ENCODE results near the gene FBLN5.
"Not testable (repeated sequence)": the region's sequence is repeated elsewhere in the genome, so short reads cannot be mapped to it uniquely, and the experiment has no call there.

The FBLN5 gene

DNA sequence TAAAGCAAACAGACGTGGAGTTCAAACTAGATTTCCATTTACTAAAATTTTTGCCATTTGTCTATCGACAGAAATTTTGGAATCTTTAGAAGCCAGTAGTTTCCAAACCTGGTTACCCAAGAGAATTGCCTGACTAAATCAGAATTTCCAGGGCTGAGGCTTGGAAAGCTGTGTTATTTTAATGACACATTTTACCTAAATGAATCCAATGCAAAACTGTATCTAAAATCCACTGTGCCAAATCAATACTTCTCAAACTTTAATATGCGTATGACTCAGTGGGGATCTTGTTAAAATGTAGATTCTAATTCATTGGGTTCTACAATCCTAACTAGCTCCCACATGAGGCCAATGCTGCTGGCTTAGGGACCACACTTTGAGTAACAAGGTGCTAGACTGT lies 45.2 kb downstream of the FBLN5 start:
- no peak for DNase-seq (ENCODE audit: low read depth)
- TF ChIP-seq MYC (IDR thresholded peaks at IDR 0.05; ENCODE audit: low read depth, low read length) (no peak), MAX (IDR thresholded peaks at IDR 0.05; ENCODE audit: low read depth, low read length) (no peak), POLR2A (IDR thresholded peaks at IDR 0.05; ENCODE audit: extremely low read depth, insufficient read length) (no peak)
- TF ChIP-seq, protein P1, sequence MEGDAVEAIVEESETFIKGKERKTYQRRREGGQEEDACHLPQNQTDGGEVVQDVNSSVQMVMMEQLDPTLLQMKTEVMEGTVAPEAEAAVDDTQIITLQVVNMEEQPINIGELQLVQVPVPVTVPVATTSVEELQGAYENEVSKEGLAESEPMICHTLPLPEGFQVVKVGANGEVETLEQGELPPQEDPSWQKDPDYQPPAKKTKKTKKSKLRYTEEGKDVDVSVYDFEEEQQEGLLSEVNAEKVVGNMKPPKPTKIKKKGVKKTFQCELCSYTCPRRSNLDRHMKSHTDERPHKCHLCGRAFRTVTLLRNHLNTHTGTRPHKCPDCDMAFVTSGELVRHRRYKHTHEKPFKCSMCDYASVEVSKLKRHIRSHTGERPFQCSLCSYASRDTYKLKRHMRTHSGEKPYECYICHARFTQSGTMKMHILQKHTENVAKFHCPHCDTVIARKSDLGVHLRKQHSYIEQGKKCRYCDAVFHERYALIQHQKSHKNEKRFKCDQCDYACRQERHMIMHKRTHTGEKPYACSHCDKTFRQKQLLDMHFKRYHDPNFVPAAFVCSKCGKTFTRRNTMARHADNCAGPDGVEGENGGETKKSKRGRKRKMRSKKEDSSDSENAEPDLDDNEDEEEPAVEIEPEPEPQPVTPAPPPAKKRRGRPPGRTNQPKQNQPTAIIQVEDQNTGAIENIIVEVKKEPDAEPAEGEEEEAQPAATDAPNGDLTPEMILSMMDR (IDR thresholded peaks at IDR 0.05; ENCODE audit: low read depth, low read length) = no peak
- no peak overlapping the region for H3K4me3 ChIP-seq (ENCODE audit: low read depth, low read length)

DNA sequence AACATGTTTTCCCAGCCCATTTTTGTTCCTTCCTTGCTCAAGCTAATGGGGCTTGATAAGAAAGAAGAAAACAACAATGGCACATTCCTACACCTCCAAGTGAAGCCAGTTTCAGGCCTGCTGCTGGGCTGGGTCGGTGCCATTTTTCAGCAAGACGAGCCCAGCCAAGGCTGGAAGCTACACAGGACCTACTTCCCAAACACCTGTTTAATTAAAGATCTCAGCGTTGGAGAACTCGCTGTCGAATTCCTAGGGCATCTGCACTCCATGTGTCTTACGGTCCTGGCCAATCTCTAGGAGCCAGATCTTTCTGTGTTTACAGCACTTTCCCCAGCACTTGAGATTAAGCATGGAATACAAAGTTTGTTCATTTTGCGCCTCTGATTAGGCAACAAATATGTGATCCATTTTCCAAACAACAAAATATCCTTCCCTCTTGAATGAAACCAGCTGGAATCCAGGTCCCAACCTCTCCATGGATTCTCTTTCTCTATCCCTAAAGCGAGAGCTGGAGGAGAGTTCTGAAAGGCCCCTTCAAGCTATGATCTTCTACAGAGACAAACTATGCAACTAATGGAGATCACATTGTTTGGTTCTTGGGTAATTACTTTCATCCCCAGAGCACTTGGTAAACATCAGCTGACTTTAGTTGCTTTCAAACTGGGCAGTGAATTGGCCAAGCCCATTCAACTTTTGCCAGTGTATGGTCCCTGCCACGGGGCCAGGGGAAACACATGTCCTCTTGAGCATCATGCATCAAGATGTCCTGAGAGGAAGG lies 45.9 kb downstream of the FBLN5 start:
- DNase-seq (ENCODE audit: low read depth) = no peak
- TF ChIP-seq POLR2A (IDR thresholded peaks at IDR 0.05; ENCODE audit: extremely low read depth, insufficient read length) (no peak), MYC (IDR thresholded peaks at IDR 0.05; ENCODE audit: low read depth, low read length) (no peak), MAX (IDR thresholded peaks at IDR 0.05; ENCODE audit: low read depth, low read length) (no peak)
- TF ChIP-seq, protein P1 (IDR thresholded peaks at IDR 0.05; ENCODE audit: low read depth, low read length) = no peak
- no peak overlapping the region for H3K4me3 ChIP-seq (ENCODE audit: low read depth, low read length)

DNA sequence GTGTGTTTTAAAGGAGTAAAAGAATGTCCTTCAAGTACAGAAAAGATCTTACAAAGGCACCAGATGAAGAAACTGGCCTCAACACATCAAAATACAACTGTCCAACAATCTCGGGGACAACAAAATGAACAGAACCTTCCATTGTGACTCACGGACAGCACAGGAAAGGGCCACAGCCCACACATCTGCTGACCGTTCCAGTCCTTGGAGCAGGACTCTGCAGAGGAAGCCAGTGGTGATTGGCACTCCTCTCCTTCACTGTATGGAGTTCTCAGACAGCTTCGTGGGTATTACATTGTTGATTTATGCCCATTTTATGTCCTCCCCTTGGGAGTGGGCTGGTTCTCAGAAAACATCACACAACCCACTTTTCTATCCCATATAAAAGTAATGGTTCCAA lies 47.7 kb downstream of the FBLN5 start:
- no peak overlapping the region for H3K4me3 ChIP-seq (ENCODE audit: low read depth, low read length)
- DNase-seq (ENCODE audit: low read depth) = no peak
- TF ChIP-seq POLR2A (IDR thresholded peaks at IDR 0.05; ENCODE audit: extremely low read depth, insufficient read length) = no peak
- TF ChIP-seq MAX (IDR thresholded peaks at IDR 0.05; ENCODE audit: low read depth, low read length) = no peak
- TF ChIP-seq, protein P1 (IDR thresholded peaks at IDR 0.05; ENCODE audit: low read depth, low read length) = no peak

DNA sequence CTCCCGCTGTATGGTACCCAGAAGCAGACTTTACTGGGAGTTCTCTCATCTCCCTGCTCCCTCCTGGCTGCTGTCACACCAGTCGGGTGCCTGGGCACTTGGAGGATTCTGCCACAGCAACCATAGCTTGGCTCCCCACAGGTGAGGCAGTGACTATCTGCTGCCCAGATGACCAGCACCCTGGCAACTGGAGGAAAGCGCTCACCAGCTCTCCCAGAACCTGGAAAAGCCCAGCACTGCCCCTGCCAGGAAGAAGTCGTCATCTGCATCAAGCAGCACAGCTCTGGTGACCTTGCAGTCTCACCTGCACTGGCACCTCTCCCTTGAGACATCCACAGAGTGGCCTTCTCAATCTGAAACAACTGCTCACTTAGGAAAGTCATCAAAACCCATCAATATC lies 48.3 kb downstream of the FBLN5 start:
- no peak overlapping the region for H3K4me3 ChIP-seq (ENCODE audit: low read depth, low read length)
- DNase-seq (ENCODE audit: low read depth) = no peak
- TF ChIP-seq POLR2A (IDR thresholded peaks at IDR 0.05; ENCODE audit: extremely low read depth, insufficient read length) (no peak), MYC (IDR thresholded peaks at IDR 0.05; ENCODE audit: low read depth, low read length) (no peak)
- TF ChIP-seq, protein P1 (IDR thresholded peaks at IDR 0.05; ENCODE audit: low read depth, low read length) = no peak

GRCh38 chr14:91898372-91898771 lies 49.1 kb downstream of the FBLN5 start:
- no peak overlapping the region for H3K4me3 ChIP-seq (ENCODE audit: low read depth, low read length)
- TF ChIP-seq, protein P1 (IDR thresholded peaks at IDR 0.05; ENCODE audit: low read depth, low read length) = no peak
- TF ChIP-seq MAX (IDR thresholded peaks at IDR 0.05; ENCODE audit: low read depth, low read length) (no peak), POLR2A (IDR thresholded peaks at IDR 0.05; ENCODE audit: extremely low read depth, insufficient read length) (no peak), MYC (IDR thresholded peaks at IDR 0.05; ENCODE audit: low read depth, low read length) (no peak)
- DNase-seq (ENCODE audit: low read depth) = no peak

DNA sequence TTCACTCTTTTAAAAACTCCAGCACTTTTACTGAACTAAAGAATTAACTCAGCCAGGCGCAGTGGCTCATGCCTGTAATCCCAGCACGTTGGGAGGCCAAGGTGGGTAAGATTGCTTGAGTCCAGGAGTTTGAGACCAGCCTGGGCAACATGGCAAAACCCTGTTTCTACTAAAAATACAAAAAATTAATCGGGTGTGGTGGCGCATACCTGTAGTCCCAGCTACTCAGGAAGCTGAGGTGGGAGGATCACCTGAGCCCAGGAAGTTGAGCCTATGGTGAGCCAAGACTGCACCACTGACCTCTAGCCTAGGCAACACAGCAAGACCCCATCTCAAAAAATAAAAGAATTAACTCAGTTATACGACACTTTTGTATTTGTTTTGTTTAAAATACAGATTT lies 49.8 kb downstream of the FBLN5 start:
- DNase-seq (ENCODE audit: low read depth); H3K4me3 ChIP-seq (ENCODE audit: low read depth, low read length): not testable (repeated sequence)
